GM12864 (cell line): ENCODE results near the gene SP4.

Source experiments
- DNase-seq: peaks from one replicate; pipeline ENCODE4 v3.0.0-alpha.2; 2011; ENCODE audit warnings: low read depth
- H3K4me3 ChIP-seq: 2 replicates; pipeline ENCODE4 v1.5.1; 2011; ENCODE audit warnings: mild to moderate bottlenecking, low read depth, low read length, control low read depth
- TF ChIP-seq, protein P1 (sequence below): IDR thresholded peaks from 2 replicates; pipeline ENCODE4 v1.5.1; 2011; ENCODE audit warnings: low read depth, mild to moderate bottlenecking, moderate library complexity, low read length, control low read depth, inconsistent platforms; ENCODE audit errors: missing control alignments

SP4 gene

DNA sequence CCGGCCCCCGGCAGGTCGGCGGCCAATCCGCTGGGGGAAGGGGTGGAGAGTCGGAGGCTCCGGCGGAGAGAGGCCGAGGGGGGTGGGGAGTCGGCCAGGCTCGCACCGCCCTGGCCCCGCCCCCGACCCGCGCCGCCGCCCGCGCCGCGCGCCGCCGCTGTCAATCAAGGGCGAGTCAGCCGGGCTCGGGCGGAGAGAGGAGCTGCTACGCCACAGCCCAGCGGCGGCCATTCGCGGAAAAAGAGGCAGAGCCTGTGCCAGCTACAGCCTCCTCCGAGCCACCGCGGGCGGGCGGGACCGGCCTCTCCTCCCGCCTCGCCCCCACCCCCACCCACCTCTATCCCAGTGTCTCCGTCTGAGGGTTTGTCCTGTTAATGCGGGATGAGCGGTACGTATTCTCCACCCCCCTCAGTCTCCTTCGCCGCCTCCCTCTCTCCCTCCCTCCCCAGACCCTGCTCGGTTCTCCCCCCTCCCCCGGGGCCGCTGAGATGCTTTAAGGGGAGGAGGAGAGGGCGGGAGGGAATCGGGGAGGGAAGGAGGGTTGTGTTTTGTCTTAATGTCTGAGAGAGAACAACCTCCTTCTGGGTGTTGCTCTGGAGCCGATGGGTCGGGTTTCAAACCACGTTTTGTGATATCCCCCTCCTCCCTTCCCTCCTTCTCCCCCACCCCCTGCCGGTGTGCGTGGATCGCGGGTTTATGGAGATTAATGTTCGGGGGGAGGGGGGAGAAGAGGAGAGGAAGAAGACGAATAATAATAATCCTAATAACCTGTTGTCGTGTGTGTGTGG is at the start of gene SP4:
SP4 (plus strand) TSS at position 213 of the 788 bp plus-strand sequence; CDS start at position 382, 169 bp downstream.
- TF ChIP-seq, protein P1, sequence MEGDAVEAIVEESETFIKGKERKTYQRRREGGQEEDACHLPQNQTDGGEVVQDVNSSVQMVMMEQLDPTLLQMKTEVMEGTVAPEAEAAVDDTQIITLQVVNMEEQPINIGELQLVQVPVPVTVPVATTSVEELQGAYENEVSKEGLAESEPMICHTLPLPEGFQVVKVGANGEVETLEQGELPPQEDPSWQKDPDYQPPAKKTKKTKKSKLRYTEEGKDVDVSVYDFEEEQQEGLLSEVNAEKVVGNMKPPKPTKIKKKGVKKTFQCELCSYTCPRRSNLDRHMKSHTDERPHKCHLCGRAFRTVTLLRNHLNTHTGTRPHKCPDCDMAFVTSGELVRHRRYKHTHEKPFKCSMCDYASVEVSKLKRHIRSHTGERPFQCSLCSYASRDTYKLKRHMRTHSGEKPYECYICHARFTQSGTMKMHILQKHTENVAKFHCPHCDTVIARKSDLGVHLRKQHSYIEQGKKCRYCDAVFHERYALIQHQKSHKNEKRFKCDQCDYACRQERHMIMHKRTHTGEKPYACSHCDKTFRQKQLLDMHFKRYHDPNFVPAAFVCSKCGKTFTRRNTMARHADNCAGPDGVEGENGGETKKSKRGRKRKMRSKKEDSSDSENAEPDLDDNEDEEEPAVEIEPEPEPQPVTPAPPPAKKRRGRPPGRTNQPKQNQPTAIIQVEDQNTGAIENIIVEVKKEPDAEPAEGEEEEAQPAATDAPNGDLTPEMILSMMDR, result no peak
- peak within 1 kb of the TSS; percentile 95 for H3K4me3 ChIP-seq
- peak; percentile 65 for DNase-seq

DNA sequence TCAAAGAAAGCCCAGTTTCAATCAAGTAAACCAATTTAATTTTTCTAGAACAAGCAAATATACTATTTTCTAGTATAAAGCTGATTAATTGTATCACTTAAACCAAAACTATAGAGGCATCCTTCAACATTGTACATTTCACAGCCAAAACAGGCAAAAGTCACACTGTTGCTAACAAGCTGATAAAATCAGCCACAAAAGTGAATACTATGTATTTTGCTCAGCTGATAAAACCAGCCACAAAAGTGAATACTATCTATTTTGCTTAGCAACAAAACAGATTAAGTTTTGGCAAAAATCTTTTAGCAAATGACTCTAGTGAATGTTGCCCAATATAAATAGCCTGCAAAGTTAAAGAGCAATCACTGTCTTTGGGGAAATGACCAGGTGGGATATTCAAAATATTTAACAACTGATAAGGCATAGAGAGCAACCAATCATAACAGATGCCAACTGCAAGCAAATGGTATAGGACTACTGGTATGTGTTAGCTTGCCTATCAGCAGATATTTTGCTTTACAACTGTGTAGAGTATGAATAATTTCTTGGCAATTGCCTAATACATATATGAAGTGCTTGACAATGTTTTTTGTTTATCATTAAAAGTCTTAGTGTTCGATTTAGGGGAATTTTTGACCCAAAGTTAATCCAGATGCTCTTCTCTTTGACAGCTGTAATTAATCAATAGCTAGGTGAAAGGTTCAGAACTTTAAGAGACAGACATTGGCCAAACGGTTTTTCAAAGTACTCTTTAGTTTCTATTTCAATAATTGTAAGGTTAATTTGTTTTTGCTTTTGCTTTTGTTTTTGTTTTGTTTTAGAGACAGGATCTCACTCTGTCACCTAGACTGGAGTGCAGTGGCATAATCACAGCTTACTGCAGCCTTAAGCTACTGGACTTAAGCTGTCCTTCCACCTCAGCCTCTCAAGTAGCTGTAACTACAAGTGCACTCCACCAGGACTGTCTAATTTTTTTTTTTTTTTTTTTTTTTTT is 44.4 kb upstream of the SP4 start:
- TF ChIP-seq, protein P1, result no peak
- peak overlapping the region; percentile 5; the same call in 1 of the 2 replicates for H3K4me3 ChIP-seq
- no peak for DNase-seq

DNA sequence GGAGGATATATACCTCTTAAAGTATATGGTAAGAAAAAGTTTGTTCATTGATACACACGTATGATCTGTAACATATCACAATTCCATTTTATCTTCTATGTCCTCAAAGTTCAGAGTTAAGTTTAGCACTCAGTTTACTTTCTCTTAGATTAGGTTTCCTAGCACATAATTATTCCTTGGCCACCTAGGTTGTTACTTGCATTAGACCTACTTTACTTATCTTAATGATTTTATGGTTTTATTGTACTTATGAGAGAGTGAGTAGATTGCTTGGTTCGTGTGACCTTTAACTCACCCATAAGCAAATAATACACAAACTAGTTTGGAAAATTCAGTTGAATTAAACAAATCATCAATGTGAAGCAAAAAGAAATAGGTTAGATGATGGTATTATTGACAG is 33.9 kb upstream of the SP4 start:
- DNase-seq, result no peak
- TF ChIP-seq, protein P1, result no peak

DNA sequence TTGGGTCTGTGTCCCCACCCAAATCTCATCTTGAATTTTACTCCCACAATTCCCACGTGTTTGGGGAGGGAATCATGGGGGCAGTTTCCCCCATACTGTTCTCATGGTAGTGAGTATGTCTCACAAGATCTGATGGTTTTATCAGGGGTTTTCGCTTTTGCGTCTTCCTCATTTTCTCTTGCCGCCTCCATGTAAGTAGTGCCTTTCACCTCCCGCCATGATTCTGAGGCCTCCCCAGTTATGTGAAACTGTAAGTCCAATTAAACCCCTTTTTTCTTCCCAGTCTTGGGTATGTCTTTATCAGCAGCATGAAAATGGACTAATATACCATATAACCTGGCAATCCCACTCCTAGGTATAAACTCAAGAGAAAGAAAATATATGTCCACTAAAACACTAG is 25.9 kb upstream of the SP4 start:
- no peak overlapping the region for H3K4me3 ChIP-seq
- TF ChIP-seq, protein P1, result no peak
- no peak for DNase-seq

More for the DNA sequence above, 33.9 kb upstream of the SP4 start:
- H3K4me3 ChIP-seq, result no peak overlapping the region

DNA sequence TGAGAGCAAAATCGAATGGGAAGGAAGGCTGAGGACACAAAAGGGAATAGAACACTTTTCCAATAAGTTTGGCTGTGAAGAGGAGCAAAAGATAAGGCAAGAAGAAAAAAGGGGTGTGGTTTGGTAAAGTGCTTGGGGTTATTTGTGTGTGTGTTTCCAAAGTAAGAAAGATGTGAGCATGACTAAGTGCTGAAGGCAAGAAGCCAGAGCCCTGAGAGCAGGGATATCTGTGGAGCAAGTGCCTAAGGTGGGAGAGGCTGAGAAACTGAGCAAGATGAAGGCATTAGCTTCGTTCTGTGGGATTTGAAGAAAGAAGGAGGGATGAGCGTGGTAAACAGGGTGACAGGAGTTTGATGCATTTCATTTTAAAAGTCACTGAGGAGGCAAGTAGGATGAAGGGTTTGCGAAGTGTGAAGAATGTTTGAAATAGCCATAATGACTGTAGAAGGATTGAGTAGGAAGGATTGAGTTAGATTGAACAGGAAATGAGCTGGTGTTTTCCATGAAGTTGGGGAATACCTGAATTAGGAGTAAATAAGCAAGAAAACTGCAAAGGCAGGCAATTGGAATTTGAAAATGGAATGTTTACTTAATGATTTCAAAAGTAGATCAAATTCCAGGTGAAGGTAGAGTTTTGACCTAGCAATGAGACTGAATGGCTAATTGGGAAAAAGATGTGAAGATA is 19.9 kb upstream of the SP4 start:
- TF ChIP-seq, protein P1, result no peak
- DNase-seq, result no peak
- H3K4me3 ChIP-seq, result no peak overlapping the region

DNA sequence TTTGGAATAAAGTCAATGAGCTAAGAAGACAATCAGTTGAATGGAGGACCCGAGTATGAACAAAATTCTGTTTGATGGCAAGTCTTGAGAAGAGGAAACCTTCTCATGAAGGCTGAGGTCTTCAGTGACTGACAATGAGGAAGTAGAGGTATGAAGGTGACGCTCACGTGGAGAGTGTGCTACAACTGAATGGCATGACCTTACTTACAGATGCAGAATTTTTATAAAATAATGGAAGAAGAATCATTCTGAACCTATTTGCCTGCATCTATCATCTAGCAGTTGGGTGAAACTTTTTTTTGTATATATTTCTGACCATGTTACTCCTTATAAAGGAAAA is 19.4 kb upstream of the SP4 start:
- TF ChIP-seq, protein P1, result no peak
- no peak for DNase-seq
- H3K4me3 ChIP-seq, result no peak overlapping the region
